HCEC 1CT (cell line): ENCODE data around the gene KLC1.
"Not testable (repeated sequence)": the region's sequence is repeated elsewhere in the genome, so short reads cannot be mapped to it uniquely, and the experiment has no call there.

Source experiments
- DNase-seq: peaks from one replicate; pipeline ENCODE4 v3.0.0-alpha.2; 2017

The KLC1 gene

DNA sequence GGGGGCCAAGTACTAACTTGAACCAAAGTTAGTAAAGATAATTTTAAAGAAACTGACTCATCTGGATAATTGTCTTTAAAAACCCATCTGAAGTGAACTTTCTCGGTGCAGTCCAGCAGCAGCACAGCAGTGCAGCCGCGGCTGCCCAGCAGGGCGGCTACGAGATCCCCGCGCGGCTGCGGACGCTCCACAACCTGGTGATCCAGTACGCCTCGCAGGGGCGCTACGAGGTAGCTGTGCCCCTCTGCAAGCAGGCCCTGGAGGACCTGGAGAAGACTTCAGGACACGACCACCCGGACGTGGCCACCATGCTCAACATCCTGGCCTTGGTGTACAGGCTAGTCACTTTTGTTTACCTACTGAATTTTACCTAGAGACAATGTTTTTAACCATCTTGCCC lies 33.6 kb downstream of the KLC1 start:
- no peak for DNase-seq

DNA sequence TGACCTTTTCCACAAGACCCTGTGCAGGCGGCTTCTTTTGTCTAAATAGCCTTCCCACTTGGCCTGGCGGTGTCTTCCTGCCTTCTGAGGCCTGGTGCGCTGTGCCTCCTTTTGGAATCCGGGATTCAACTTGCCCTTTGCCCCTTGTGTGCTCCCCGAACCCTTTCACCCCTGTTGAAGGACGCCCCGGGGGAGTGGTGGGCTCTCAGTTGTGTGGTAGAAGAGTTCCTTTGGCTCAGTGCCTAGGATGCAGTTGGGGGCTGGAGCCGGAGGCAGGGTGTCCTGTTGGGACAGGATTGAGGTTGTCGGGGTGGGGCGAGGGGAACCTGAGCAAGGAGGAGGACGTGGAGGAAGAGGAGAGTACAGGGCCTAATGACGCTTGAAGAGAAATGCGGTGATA lies 34.5 kb downstream of the KLC1 start:
- DNase-seq, result no peak

GRCh38 chr14:103667671-103668070 lies 38.7 kb downstream of the KLC1 start:
- DNase-seq, result no peak

- DNase-seq, result no peak
Observed at GRCh38 chr14:103668117-103668516, 39.1 kb downstream of the KLC1 start.

GRCh38 chr14:103669370-103669769 lies 40.4 kb downstream of the KLC1 start:
- DNase-seq, result no peak

DNA sequence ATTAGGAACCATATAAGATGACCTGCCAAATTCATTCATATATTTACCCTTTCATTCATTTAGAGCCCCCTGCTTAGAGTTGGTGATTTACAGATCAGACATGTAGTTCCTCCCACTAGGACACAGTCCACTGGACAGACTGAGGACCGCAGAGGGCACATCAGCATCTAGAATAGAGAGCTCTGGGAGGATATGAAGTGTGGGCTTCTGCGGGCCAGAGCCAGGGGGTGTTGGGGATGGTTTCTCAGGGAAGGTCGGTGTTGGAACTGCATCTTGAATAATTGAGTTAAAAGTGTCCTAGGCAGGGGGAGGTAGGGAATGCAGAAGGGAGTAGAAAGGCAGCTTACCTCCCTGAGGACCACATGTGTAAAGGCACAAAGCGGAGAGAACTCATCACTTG lies 42.9 kb downstream of the KLC1 start:
- no peak for DNase-seq

- DNase-seq, result no peak
Observed at GRCh38 chr14:103675957-103676356, 46.9 kb downstream of the KLC1 start.

- DNase-seq, result no peak
Observed at GRCh38 chr14:103676881-103677675, 48.1 kb downstream of the KLC1 start.

DNA sequence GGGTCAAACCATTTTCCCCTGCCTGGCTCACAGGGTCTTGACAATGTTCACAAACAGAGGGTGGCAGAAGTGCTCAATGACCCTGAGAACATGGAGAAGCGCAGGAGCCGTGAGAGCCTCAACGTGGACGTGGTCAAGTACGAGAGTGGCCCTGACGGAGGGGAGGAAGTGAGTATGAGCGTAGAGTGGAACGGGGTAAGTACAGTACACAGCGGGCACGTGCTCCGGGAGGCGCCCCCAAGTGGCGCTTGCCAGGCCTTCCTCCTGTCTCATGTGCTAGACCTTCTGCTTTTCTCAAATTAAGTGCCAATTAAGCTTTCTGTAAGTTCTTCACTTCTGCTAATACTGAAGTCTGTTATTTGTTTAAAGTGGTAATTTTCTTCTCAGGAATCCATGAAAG lies 50.3 kb downstream of the KLC1 start:
- DNase-seq, result no peak

DNA sequence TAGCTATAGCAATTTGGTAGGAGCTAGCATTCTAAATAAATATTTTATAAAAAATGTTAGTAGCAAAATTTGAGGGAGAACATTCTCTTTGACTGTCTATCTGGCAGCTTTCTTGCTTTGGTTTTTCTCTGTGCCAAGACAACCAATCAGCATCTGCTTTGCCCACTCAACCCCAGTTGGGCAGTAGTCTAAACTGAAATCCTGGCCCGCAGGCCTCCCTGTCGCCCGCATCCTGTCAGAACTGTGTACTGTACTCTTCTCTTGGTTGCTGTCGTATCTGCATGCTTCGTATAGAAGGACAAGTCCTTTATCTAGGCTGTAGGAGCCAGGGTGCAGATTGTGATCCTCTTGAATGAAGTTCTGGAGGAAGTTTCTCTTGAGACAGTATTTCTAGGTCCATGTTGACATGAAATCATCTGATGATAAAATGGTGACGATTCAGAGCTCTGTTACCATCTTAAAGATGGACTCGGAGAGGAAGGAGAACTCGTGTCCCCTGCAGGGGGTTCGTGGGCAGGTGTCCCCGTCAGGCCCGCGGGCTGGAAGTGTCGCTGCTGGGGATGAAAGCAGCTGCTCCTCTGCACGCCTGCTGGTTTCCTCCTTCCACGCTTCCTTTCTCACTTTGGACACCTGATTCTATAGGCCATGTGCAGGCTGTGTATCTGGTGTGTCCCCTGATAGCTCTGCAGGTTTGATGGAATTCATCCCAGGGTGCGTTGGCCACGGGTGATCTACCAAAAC lies 51.6 kb downstream of the KLC1 start:
- DNase-seq, result no peak

DNA sequence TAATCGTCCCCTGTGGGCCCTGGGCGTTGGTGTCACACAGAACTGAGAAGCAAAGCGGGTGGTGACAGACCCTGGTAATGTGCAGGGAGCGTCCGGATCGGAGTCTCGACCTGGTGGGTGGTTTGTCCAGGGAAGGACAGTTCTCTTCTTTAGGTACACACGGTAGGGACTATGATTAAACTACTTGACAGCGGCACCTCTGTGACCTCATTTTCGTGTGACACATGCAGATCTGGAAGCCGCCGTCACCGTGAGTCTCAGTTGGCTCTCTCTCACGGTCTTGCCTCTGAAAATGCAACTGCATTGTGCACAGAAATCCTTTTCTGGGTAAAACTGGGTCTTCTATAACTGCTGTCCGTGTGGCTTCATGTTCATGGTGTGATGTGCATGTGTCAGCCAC lies 54.1 kb downstream of the KLC1 start:
- no peak for DNase-seq

GRCh38 chr14:103684471-103684870 lies 55.5 kb downstream of the KLC1 start:
- DNase-seq, result no peak

GRCh38 chr14:103684871-103685270 lies 55.9 kb downstream of the KLC1 start:
- DNase-seq, result no peak

DNA sequence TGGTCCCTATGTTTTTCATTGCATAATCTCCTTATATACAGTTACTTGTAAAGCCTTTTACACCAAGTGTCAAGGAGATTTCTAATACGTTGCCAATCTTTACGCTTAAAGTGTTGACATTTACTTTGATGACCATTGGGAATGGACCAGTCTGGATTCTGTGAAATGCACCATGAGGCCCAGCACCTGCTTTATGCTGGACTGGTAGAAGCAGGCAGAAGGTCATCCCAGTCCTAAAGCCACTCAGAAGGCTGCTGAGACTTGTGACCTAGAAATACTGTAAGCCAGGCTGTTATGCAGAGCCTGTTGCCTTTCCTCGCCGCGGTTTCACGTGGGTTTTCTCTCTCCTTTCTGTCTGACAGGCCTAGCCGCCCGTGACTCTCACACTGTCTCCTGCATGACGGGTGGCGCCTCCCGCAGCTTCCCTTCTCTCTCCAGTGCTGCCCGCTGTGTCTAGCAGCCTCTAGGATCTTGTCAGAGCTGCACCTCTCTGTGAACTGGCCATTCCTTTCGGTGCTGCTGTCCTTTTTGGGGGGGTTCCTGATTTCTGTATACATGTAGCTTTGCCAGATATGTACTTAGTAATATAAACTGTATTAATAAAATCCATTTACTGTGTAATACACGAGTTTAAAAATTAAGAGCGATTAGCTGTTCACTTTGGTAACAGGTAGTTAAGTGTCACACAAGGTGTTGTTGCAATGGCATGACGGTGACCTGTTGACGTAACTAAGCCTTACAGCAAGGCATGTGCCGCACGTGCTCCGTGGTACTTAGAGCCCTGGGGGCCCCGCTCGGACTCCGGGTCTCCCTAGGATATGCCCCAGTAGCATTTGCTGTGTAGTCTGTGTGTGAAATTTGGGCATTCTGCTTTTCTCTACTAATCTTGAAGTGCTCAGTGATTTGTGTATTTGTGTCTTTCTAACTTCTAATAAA lies 56.5 kb downstream of the KLC1 start:
- DNase-seq, result no peak

DNA sequence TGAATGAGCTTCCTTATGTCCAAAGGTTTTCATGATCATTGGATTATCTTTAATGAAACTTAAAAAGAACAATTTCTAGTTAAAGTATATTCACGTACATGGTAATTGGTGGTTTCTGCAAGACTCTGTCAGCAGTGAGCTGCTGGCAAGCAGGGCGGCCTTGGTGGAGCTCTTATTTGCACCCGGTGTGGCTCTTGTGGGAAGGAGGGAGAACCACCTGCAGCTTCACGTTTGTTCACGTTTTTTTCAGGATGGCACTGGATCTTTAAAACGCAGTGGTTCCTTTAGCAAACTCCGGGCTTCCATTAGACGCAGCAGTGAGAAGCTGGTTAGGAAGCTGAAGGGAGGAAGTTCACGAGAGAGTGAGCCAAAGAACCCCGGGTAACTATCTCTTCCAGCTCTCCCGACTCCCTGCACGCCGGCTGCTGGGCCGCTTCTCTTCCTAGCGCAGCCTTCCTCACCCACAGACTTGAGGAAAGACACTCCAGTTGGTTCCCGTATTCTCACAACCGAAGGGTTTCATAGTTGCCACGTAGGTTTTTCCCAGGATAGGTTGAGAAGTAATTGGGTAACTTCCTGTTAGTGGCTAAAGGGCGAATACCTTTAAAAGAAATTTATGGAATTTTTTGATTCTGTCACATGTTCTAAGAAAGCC lies 57.9 kb downstream of the KLC1 start:
- DNase-seq, result no peak

- no peak for DNase-seq
Observed at GRCh38 chr14:103687712-103688111, 58.7 kb downstream of the KLC1 start.

GRCh38 chr14:103688441-103688840 lies 59.4 kb downstream of the KLC1 start:
- DNase-seq, result no peak

- no peak for DNase-seq
Observed at GRCh38 chr14:103688906-103689902, 60.2 kb downstream of the KLC1 start.

DNA sequence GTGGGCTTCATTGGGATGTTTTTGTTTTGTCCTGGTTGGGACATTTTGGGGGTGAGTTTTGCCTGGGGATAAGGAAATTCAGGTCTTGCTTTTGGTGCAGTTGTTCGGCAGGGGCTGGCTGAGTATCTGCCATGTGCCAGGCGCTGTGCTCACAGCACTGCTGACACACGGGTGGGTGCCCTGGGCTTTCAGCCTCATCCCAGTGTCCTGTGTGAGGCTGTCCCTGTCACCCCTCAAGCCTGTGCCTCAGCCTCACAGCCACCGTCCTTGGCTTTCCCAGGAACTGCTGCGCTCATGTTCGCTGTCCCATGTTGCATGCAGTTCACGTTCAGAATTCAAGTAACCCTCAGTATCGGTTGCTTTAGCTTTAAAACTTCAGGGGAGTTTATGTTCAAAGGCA lies 61.3 kb downstream of the KLC1 start:
- DNase-seq, result no peak

DNA sequence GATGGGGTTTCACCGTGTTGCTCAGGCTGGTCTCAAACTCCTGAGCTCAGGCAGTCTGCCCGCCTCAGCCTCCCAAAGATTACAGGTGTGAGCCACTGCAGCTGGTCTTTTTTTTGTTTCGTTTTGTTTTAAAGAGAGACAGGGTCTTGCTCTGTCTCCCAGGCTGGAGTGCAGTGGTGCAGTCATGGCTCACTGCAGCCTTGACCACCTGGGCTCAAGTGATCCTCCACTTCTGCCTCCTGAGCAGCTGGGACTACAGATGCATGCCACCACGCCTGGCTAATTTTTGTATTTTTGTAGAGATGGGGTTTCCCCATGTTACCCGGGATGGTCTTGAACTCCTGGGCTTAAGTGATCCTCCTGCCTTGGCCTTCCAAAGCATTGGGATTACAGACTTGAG lies 62.6 kb downstream of the KLC1 start:
- not testable (repeated sequence) for DNase-seq

DNA sequence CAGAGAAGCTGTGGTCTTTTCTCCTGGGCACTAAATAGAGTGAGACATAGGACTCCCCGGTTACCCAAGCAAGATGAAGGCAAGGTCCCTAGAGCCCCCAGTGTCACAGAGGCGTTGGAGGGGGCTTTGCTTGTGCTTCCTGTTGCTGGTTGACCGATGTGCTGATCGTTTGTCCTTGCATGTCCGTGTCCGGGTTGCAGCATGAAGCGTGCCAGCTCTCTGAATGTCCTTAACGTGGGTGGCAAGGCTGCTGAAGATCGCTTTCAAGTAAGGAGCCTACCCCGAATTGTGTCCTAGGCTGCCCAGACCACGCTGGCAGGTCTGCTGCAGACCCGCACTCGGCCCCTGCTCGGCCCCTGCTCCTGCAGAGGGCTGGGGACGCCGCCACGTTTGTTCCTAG lies 63.1 kb downstream of the KLC1 start:
- DNase-seq, result no peak

DNA sequence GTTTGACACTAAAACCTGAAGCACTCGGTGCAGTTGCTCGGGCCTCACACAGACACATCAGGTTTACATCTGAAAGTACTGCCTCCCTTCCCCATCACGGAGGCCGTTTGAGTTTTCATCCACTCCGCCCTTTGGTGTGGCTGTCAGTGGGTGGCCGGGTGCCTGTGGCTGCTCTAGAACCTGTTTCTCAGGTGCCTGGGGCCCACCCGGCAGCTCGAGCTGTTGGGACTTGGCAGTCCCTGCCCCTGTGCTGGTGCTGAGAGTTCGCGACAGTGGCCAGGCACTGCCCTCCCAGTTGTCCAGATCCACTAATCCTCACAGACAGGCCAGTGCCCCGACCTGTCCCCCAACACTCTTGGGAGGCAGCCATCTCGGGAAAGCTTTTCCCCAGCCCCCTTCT lies 63.9 kb downstream of the KLC1 start:
- no peak for DNase-seq
